GM12865 (cell line): ENCODE measurements around the gene IL33.

Experiments used
- DNase-seq: peaks from one replicate; pipeline ENCODE4 v3.0.0; 2010; ENCODE audit warnings: low read depth
- H3K4me3 ChIP-seq: 2 replicates; pipeline ENCODE4 v1.5.1; 2011; ENCODE audit warnings: mild to moderate bottlenecking, low read depth, low read length, control low read depth
- CTCF ChIP-seq: IDR thresholded peaks from 2 replicates; pipeline ENCODE4 v1.5.1; 2011; ENCODE audit warnings: low read length, control low read depth, low read depth, inconsistent platforms; ENCODE audit not compliant: insufficient read depth; ENCODE audit errors: missing control alignments

Gene IL33

DNA sequence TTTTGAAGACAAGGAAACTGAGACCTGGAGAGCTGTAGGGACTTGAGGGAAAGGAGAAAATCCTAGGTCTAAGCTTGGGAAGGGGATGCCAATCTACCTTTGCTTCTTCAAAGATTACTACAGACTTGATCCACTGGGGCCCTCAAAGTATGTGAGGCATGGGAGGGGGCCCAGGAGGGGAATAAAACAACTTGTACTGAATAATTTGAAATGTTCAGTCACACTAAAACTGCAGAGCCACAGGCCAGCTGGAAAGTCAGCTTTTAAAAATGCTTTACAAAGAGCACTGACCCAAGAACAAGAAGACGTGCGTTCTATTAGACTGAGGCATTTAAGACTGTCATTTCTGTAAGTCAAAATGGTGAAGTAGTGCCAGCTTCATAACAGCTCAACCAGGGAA, 13.6 kb downstream of the IL33 start:
- no peak for DNase-seq
- no peak overlapping the region for H3K4me3 ChIP-seq
- no peak for TF ChIP-seq CTCF

GRCh38 chr9:6229619-6230018, 14.0 kb downstream of the IL33 start:
- no peak for TF ChIP-seq CTCF
- no peak for DNase-seq
- H3K4me3 ChIP-seq = no peak overlapping the region

DNA sequence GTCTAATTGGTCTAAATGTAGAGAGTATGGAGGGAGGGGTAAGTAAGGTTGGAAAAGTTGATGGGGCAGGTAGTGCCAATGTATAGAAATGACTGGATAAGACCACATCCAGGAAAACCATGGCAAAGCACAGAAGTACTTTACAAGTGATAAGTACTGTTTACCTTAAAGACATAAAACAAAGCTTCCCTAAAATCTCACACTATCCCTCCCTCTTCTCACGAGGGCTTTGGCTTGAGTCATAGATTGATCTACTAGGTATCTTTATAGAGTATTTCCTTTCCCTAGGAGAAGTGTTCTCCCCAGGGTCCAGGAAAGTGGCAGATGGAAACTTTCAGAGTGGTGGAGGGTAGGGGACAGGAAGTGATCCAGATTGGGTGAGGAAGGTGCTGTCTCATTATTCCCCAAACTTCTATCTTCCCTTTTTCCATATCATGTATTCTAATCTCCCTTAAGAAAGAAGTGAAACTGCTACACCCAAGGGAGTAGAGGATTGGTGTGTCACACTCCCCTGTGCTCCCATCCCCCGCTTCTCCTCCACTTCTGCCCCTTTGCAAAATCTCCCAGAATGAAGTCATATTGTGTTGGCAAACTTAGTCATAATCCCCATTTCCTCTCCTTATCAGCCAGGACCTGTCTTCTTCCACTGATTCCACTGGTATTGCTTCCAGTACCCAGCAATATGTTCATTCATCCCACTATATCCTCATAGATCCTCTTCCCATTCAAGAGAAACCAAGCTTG, 14.6 kb downstream of the IL33 start:
- no peak overlapping the region for H3K4me3 ChIP-seq
- no peak for DNase-seq
- TF ChIP-seq CTCF = no peak

DNA sequence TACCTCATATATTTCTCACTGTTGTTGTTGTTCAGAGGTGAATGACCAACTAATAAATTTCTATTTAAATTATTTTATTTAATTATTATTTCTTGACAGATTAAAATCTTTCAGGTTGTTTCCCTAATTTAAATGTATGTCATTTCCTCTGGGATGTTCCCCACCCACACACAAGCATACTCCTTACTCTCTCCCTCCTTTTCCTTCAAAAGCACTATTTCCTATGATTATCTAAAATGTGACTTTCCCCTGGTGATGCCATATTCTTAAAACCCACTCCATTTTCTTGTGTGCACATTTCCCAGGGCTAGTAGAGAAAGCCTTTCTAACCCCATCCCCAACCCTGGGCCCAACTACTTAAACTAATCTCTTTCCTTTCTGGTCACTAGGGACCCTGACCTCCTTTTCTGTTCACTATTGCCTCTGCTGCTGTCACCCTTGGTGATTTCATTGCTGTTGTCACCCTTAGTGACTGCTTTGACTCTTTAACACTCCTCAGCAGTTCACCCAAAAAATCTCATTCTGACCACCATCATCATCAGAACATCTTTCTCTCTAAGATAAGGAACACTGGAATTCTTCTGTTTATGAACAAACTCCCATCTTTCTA, 16.8 kb downstream of the IL33 start:
- DNase-seq = no peak
- H3K4me3 ChIP-seq = no peak overlapping the region
- TF ChIP-seq CTCF = no peak

GRCh38 chr9:6234014-6234413, 18.4 kb downstream of the IL33 start:
- no peak for TF ChIP-seq CTCF
- DNase-seq = no peak
- H3K4me3 ChIP-seq = no peak overlapping the region

DNA sequence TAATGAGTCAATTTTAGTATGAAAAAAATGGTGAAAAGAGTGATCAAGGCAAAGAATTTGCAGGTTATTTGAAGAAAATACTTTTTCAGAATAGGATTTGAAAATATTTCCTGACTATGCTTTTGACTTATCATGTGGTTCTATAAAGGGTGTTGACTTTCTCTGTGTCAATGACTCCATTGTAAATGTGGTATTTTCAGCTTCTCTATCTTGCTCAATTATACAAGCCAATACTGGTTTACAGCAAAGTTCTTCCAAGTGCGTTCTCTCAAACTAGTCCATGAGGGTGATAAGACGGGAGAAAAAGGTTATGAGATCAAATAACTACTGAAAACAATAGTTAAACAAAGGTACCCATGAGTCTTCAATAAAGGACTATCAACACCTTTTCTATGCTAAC, 21.7 kb downstream of the IL33 start:
- TF ChIP-seq CTCF = no peak
- no peak for DNase-seq
- H3K4me3 ChIP-seq = no peak overlapping the region

DNA sequence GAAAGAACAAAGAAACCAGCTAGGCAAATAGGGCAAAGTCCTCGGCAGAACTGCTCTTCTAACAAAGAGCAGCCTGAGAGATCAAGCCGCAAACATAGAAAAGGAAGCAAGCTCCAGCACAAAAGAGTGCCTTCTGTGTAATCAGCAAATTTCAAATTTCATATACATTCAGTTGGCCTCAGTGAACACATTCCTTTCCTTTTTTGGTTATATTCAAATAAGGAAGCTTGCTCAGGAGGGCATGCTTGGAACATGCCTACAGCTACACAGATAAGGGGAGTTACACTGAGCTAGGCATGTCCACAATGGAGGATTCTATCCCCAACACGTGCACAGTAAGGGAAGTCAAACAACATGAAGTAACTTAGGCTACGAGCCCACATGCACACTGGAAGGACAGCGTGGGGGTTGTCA, 23.4 kb downstream of the IL33 start:
- DNase-seq = no peak
- H3K4me3 ChIP-seq = no peak overlapping the region
- no peak for TF ChIP-seq CTCF
